NCI-H460 (cell line): Measurements from ENCODE around the gene GTPBP3. TPM values are rescaled to one million over a fixed set of nuclear protein-coding genes. Genes with fewer than 3 reads are reported as not detected.

ENCODE experiments used
- DNase-seq: peaks from one replicate; pipeline ENCODE4 v3.0.0-alpha.2; 2016; ENCODE audit warnings: low read depth; ENCODE audit errors: extremely low read depth
- total RNA-seq: library from RNA; depleted of rRNA; stranded (reverse); fragments of >200 nt; shearing (Covaris generic); gene quantifications from 2 replicates; pipeline ENCODE4 v1.2.3, GENCODE V29; 2014; rRNA removed

GTPBP3 gene
- total RNA-seq, 1 experiment from 2014 or later: 21.9 TPM

DNA sequence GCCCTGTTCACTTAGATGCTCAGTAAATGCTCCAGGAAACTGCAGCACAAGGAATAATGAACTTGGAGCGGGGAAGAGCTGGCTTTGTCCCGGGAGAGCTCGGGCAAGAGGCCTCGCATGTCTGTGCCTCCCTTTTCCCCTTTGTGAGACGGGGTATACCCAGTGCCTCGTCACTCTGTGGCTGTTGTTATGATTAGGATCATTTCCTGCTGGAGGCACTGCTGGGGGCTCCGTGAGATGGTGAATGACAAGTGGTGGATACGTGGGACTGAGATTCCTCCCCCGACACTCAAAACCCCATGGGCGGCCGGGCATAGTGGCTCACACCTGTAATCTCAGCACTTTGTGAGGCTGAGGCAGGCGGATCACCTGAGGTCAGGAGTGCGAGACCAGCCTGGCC is 40.9 kb downstream of the GTPBP3 start:
- DNase-seq: no peak

DNA sequence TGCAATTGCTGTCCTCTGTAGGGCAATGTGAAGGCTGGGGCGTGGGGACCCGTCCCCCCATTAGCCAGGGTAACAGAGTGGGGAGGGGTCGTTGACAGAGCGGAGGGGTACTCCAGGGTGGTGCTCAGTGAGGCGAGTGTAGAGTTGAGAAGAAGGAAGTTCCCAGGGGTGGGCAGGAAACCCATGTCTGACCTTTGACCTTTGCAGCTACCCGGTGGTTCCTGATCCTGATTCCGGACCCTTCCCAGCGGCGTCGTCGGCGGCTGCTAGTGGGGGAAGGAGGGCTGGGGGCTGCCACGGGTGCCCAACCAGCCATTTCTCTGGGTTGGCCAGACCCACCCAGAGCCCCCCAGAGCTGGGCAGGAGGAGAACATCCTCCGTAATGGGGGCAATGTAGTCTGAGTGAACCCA is 41.9 kb downstream of the GTPBP3 start:
- no peak for DNase-seq

DNA sequence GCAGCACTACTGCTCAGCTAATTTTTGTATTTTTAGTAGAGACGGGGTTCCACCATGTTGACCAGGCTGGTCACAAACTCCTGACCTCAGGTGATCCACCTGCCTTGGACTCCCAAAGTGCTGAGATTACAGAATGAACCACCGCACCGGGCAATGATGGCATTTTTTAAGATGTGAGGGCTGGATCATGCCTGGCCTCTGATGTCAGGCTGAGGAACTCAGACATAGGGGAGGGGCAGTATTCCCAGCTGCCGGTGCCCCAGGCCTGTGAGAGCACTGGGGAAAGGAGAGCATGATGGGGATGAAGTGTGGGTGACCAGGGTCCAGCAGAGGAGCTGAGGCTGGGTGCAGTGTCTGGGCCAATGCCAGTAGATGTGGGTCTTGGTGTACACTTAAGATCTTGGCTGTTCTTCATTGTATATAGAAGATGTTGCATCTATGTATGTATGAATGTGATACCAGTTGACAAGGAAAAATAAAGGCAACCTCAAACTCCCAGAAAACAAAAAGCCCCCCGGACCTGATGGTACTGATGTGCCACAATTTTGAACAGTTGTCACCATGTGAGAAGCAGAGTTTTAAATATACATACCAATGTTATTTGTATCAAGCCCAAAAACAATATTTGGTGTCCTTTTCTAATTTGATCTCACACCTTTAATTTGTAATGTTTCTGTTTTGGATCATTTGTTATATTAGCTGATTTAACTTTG is 43.2 kb downstream of the GTPBP3 start:
- DNase-seq: no peak

DNA sequence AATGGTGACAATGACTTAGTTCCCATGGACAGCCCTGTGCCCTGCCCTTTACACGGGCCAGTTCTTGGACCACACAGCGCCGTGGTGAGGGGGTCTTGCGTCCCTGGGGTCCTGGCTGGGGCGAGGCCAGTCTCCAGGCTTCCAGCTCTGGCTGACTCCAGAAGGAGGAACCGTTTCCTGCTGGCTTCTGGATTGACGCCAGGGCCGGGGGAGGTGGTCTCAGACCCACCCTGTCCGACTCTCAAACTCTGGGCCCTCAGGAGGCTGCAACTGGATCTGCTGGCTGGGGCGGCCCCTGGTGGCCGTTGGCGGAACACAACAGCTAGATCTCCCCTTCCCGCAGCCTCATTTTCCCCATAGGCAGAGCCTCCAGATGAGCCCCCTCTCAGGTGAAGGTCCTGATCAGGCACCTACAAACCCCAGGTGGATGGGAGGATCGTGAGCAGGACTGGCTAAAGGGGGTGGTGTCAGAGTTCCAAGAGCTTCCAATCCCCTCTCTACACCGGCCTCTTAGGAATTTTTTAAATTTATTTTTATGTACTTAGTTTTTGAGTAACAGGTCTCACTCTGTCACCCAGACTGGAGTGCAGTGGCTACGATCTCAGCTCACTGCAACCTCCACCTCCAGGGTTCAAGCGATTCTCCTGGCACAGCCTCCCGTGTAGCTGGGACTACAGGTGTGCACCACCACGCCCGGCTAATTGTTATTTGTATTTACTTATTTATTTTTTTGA is 48.7 kb downstream of the GTPBP3 start:
- peak; percentile 18 for DNase-seq

DNA sequence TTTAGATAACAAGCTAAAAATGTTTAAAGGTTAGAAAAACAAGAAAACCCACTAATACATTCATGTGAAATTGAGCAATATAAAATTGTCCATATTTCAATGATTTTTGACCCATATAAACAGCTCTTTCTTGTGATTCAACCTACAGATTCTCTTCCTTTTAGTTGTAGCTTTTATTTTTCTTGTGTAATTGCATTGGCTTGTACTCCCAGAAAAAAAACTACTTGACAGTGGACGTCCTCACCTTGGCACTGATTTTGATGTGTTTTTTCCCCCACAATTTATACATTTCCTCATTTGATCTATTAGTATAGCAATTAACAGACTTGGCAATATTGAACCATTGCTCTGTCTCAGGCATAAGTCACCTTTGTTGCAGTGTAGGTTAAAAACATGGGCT is 51.9 kb downstream of the GTPBP3 start:
- DNase-seq: no peak

DNA sequence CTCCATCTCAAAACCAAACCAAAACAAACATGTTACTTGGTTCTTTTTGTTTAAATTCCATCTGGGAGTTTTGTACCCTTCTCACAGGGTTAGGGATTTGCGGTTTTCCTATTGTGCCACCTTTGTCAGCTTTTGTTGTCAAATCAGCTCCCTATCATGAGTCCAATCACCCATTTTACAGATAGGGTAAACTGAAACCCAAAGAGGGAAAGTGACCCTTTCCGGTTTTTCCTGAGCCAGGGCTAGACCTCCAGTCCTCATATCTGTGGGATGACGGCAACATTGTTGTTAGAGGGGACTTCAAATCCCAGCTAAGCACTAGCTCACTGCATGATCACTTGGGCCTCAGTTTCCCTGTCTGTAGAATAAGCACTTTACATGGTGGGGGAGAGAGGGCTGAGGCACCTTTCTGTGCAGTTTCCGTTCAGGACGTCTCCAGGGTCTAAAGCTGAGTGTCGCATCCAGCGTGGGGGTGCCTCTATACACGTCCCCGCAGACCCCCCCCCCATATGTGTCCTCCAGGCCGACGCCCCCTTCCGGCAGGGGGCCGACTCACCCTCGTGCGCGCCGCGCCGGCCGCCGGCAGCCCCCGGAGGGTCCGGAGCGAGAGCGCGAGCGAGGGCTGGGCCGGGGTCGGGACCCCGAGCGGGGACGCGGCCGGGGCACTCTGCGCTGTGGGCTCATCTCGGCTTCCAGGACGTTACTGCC is 52.8 kb downstream of the GTPBP3 start:
- no peak for DNase-seq

DNA sequence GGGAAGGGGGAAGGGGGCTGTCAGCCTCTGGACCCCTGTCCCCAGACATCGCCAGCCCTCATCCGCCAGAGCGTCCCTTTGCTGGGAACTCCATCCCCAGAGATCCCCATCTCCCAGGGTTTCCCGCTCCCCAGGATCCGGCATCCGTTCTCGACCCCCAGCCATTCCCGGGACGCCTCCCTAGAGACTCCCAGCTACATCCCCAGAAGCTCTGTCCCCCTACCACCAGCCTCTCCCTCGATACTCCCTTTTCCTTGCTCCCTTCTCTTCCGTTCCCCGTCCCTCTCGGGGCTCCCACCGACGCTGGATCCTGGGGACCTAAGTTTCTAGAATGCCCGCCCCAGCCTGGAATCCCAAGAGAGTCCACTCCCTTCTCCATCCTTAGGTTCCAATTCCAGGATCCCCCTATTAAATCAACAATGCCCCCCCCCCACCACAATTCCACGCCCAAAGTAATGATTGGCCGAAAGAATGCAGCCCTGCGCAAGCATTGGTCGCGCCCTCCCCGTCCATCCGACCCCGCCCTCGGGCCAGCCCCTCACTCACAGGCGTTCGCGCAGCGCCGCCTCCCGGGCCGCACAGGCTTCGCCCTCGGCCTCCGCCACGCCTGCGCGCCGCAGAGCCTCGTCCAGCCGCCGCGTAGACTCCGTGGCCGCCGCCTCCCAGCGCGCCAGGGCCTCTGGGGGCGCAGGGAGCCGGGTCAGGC is 53.5 kb downstream of the GTPBP3 start:
- DNase-seq: peak; percentile 82

DNA sequence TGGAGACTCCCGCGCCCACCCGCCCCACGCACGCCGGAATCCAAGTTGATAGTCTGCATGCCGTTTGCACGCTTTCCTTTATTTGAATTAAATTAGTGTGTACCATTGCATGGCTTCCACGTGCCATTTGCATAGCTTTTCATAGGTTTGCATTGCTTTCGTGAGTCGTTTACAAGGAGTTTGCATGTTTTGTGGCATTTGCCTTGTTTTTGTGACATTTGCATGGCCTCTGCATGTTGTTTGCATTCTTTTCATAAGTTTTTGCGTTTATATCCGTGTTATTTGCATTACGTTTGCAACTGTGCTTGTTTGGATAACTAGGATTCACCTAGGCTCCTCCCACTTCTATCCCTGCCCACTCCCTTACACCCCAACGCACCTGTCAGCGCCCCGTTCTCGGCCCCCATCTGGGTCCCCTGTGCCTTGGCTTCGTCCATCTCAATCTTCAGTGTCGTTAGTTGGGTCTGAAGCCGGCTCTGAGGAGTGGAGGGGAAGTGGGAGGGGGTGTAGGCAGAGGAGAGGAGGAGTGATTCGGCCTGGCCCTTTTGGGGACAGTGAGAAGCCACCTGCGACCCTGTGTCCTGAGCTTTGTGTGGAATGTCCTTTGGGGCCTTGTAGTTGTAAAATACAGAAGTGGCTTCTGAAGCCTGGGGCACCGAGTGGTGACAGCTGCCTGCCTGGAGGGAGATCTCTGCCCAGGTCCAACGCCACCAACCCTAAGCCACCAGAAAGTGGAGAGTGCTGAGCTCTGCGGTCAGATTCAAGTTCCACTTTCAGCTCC is 54.2 kb downstream of the GTPBP3 start:
- no peak for DNase-seq

Other genes starting within 250 kb of the GTPBP3 start
- 25.1 and 28.9 TPM in 2 replicates for gene USE1, start 122.2 kb upstream of the GTPBP3 start, total RNA-seq
- gene OCEL1, start 111.3 kb upstream of the GTPBP3 start, total RNA-seq: 3.7 and 3.8 TPM in 2 replicates
- gene NR2F6, start 91.6 kb upstream of the GTPBP3 start, total RNA-seq: 38.1 and 46.6 TPM in 2 replicates
- not detected in 2 replicates for gene USHBP1, start 72.8 kb upstream of the GTPBP3 start, total RNA-seq
- gene BABAM1, start 70.1 kb upstream of the GTPBP3 start, total RNA-seq: 71.1 and 74.3 TPM in 2 replicates
- gene ANKLE1, start 55.7 kb upstream of the GTPBP3 start, total RNA-seq: 1.2 and 1.5 TPM in 2 replicates
- 1.3 and 1.4 TPM in 2 replicates for gene ABHD8, start 34.1 kb upstream of the GTPBP3 start, total RNA-seq
- gene MRPL34, start 31.7 kb upstream of the GTPBP3 start, total RNA-seq: 55.1 and 60.1 TPM in 2 replicates
- 15.1 and 15.3 TPM in 2 replicates for gene DDA1, start 28.0 kb upstream of the GTPBP3 start, total RNA-seq
- gene ANO8, start 2.7 kb upstream of the GTPBP3 start, total RNA-seq: 3.8 and 4.5 TPM in 2 replicates
- not detected in 2 replicates for gene PLVAP, start 39.8 kb downstream of the GTPBP3 start, total RNA-seq
- gene CCDC194, start 56.6 kb downstream of the GTPBP3 start, total RNA-seq: not detected in 2 replicates
- gene BST2, start 68.1 kb downstream of the GTPBP3 start, total RNA-seq: 0.52 TPM in 1 of 2 replicates, not detected in the other
- 54.7 and 74.6 TPM in 2 replicates for gene MVB12A, start 82.5 kb downstream of the GTPBP3 start, total RNA-seq
- gene TMEM221, start 111.1 kb downstream of the GTPBP3 start, total RNA-seq: 0.10 TPM in 1 of 2 replicates, not detected in the other
- not detected in 2 replicates for gene NXNL1, start 123.4 kb downstream of the GTPBP3 start, total RNA-seq
- 5.9 and 8.1 TPM in 2 replicates for gene SLC27A1, start 133.0 kb downstream of the GTPBP3 start, total RNA-seq
- 46.0 and 60.8 TPM in 2 replicates for gene PGLS, start 174.1 kb downstream of the GTPBP3 start, total RNA-seq
- 38.8 and 41.4 TPM in 2 replicates for gene COLGALT1, start 218.1 kb downstream of the GTPBP3 start, total RNA-seq